Activated CD4-positive, alpha-beta T cell treated with anti-CD3 and anti-CD28 coated beads, Interleukin-2, amount 50 U/mL, for 16 hours (primary cell): ENCODE results near the gene ZNF804B.
"Not testable (repeated sequence)": the region's sequence is repeated elsewhere in the genome, so short reads cannot be mapped to it uniquely, and the experiment has no call there.

ENCODE experiments used
- DNase-seq: peaks from one replicate; pipeline ENCODE4 v3.0.0-alpha.2; 2020

Gene ZNF804B

DNA sequence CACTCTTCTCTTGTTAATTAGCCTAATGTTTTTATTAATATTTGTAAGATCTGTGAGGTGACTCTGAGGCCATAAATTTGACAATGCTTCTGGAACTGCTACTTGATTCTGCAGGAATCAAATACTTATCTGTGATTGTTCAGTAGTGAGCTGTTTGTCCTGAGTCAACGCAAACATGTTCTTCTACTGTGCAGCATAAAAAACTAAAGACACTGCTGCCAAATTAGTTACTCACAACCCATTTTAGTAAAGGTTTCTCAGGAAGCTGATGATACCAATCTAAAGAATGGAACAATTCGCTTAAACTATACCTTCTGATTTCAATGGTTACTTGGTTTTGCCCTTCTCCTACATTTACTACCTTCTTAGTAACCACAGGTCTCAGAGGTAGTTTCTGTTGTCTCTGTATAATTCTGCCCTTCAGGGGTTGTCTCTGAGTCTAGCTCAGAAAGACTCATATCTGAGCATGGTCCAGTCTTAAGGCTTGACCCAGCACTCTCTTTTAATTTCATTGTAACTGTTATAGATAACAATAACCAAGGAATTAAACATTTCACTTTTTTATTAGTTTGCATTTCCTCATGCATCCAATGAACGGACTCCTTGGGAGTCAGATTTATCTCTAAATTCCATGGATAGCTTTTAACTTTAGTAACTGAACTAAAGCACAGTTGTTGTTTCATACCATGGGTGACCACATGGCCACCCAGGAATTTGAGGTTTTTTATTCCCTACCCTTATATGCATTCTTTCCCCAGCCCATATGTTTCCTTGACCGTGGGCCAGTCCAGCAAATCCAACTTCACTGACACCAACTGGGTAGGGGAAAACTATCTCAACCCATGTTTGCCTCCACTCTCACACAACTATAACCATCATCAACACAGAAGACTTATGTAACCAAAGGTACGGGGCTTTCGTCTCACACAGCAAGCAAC, 345.5 kb downstream of the ZNF804B start:
- no peak for DNase-seq

GRCh38 chr7:89123871-89124270, 364.4 kb downstream of the ZNF804B start:
- no peak for DNase-seq

DNA sequence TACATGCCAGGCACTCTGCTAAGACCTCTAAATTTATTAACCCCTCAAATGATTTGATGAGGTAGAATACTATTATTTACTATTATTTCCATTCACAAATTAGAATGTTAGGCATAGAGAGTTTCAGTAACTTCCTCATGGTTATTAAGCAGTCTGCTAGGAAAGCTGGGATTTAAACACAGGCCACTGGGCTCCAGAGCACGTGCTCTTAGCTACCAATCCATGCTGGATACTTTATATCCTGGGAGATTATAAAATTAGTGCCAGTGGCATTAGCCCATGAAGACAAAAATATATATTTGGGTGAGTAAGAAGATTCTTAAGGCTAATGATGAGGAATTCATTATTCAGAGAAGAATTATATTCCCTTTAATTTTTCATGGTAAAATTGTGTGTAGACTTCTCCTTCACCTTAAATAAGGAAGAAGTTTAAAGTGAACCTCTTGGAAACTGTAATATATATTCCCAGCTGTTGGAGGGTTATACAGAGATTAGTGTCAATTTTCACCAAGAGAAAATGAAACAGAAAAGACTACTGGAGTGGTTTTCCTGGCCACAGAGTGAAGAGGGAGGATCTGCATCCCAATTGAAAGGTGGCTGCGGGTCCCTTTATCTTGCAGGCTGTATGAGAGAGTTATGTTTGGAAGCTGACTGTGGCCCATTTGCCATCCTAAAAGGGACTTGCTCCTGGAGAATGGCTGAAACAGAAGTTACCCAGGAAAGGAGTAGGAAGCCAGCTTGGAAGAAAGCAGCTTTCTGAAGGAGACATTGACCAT, 370.3 kb downstream of the ZNF804B start:
- no peak for DNase-seq

DNA sequence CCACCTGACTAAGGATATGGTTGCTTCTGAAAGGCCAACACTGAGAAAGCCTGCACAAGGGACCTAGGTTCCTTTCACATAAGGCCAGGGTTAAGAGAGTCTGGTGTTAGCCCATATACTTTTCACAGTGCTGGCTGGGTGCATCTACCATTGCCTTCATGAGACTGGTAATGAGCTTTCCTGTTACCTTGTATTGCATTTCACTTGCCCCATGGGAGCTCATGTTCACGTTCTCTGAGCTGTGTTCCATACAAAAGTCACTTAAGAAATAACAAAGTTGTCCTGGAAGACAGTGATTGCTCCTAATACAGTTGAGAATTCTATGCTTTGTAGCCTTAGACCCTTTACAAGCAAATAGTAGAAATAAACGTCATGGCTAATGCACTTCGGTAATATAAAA, 373.9 kb downstream of the ZNF804B start:
- no peak for DNase-seq

- no peak for DNase-seq
These were observed 374.3 kb downstream of the ZNF804B start for GRCh38 chr7:89133819-89134218.

GRCh38 chr7:89145801-89146200, 386.3 kb downstream of the ZNF804B start:
- DNase-seq = no peak

DNA sequence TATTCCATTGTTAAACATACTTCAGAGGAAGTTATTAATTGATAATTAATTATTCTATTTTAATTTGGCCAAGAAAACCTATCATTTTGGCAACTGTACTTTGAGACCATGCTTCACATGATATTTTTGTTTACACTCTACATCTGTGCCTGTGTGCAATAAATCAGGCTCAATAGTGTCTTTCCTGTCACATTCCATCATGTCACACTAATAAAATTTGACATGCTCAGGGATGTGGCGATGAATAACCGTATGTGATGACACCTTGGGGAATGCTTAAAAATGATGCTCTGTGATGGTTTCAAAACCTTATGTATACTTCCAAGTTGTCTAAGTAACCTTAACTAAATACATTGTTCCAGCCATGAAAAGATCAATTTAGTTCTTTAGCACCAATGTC, 400.6 kb downstream of the ZNF804B start:
- DNase-seq = no peak

DNA sequence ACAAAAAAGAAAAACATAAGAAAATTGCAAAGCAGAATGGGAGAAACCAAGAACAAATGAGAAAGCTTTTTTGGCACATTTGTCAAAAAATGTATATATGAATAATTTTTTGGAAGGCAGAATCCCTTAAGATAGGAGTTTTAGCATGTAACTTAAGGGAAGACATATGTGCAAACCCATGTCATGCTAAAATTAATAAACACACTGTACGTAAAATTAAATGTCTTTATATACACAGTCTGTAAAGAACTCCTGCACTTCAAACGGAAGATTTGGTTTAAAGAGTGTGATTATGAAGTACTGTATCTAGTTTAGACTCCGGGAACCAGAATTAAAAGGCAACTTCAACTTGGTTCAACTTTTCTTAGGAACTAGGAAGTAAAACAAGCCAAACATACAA, 405.9 kb downstream of the ZNF804B start:
- no peak for DNase-seq

- DNase-seq = no peak
These were observed 411.1 kb downstream of the ZNF804B start for GRCh38 chr7:89170628-89171027.

GRCh38 chr7:89182116-89182515, 422.6 kb downstream of the ZNF804B start:
- no peak for DNase-seq

DNA sequence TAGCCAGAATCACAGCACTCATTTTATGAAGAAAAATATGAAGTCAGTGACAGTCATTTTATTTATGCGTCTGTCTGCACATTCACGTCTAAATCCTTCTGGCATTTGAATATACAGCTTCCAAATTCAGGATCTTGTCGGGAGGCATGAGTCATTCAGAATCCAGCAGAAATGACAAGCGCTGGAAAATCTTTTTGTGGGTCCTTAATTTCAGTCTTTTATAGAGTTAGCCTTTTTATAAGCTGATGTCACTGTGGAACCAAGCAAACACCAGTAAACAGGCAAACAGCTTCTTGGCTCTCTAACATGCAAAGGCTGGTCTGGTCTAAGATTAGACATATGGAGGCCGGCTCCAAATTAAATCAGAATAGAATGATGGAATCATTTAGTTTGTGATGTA, 424.2 kb downstream of the ZNF804B start:
- no peak for DNase-seq

- DNase-seq = no peak
These were observed 441.3 kb downstream of the ZNF804B start for GRCh38 chr7:89200758-89201157.

- DNase-seq = no peak
These were observed 464.4 kb downstream of the ZNF804B start for GRCh38 chr7:89223900-89224395.

GRCh38 chr7:89228688-89229171, 469.2 kb downstream of the ZNF804B start:
- DNase-seq = not testable (repeated sequence)

GRCh38 chr7:89238156-89238555, 478.7 kb downstream of the ZNF804B start:
- no peak for DNase-seq

- DNase-seq = no peak
These were observed 486.7 kb downstream of the ZNF804B start for GRCh38 chr7:89246196-89246595.

- no peak for DNase-seq
These were observed 487.7 kb downstream of the ZNF804B start for GRCh38 chr7:89247207-89247606.

GRCh38 chr7:89259085-89259484, 499.6 kb downstream of the ZNF804B start:
- DNase-seq = no peak

DNA sequence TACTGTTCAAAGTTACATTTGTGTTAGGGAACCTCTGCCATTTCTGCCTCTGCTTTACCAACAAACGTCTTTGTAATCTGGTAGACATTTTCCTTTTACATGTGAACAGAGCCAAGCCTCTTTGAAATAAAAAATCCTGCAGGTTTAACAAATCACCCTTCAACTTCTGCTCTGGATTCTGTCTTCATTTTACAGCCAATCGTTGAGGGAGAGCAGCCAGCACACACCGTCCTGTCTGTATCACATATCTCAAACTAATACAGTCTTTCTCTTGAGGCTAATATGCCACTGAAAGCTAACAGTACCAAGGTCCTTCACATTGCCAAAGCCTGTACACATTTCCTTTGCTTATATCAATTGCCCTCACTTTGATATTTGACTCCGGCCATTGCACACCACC, 504.6 kb downstream of the ZNF804B start:
- DNase-seq = no peak

- DNase-seq = no peak
These were observed 506.1 kb downstream of the ZNF804B start for GRCh38 chr7:89265631-89266030.

- DNase-seq = no peak
These were observed 523.8 kb downstream of the ZNF804B start for GRCh38 chr7:89283302-89283701.

DNA sequence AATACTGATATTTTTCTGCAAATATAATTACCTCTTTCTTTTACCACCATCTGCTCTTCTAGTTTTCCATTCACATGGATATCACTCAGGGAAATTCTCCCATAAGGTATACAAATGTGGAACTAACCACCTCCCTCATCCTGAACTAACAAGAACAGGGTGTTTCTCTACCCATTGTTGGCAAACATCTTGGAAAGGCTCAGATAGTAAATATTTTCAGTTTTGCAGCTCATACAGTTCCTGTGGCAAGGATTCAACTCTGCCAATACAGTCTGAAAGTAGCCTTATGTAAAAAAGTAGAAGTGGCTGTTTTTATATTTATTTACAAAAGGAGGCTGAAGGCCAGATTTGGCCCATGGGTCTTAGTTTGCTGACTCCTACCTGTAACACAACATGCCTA, 549.0 kb downstream of the ZNF804B start:
- no peak for DNase-seq

DNA sequence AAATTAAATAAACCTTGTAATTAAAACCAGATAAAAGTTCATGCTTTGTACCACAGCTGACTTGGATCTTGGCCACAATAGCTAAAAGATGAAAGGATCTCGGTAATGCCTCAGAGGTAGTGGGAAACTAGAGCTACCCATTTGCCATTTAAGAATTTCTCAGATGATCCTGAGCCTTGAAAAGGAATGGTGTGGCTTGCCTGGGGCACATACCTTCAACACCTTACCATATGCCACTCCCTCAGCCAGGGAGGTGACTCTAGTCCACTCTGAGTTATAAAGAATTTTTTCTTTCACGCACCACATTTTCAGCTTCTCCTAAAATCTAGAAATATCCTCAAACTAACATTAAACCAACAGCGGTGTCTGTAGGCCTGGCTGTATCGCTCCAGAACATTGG, 552.4 kb downstream of the ZNF804B start:
- DNase-seq = no peak

DNA sequence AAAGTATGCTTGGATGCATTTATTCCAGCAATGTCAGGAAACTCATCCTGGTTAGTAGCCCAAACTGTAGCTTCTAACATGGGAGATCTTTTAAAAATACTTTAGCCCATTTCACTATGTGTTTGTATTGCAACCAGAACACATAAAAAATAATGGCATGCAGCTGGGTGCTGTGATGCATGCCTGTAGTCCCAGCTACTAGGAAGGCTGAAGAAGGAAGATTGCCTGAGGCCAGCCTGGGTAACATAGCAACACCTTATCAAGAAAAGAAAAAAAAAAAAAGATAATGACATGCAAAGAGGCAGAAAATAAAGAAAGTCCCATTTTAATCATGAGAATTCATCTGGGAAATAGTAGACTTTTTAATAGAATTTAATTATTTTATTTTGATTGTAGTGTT, 553.1 kb downstream of the ZNF804B start:
- no peak for DNase-seq
